GM23248 (cell line): ENCODE data around the gene CLSTN2. TPM values are rescaled to one million over a fixed set of nuclear protein-coding genes. Genes with fewer than 3 reads are reported as not detected.

ENCODE experiments used
- DNase-seq: peaks from one replicate; pipeline ENCODE4 v3.0.0-alpha.2; 2015
- H2AFZ ChIP-seq: fragments of 200-600 bp; sonication (generic); 2 replicates; pipeline ENCODE4 v1.6.1; 2016; ENCODE audit warnings: antibody characterized with exemption
- H3F3A ChIP-seq: fragments of 200-600 bp; sonication (generic); 2 replicates; pipeline ENCODE4 v1.6.1; 2016; ENCODE audit warnings: mild to moderate bottlenecking, antibody characterized with exemption, mixed run types; ENCODE audit not compliant: insufficient read depth
- H3K27ac ChIP-seq: fragments of 200-600 bp; sonication (generic); 2 replicates; pipeline ENCODE4 v1.5.1; 2016; ENCODE audit warnings: mild to moderate bottlenecking
- H3K27me3 ChIP-seq: fragments of 200-600 bp; sonication (generic); replicated peaks from 2 replicates; pipeline ENCODE4 v1.6.1; 2016; ENCODE audit warnings: mild to moderate bottlenecking; ENCODE audit not compliant: insufficient read depth
- H3K36me3 ChIP-seq: fragments of 200-600 bp; sonication (generic); 2 replicates; pipeline ENCODE4 v1.6.1; 2016; ENCODE audit warnings: low read depth, mild to moderate bottlenecking
- H3K4me1 ChIP-seq: fragments of 200-600 bp; sonication (generic); 2 replicates; pipeline ENCODE4 v1.6.1; 2016; ENCODE audit warnings: mild to moderate bottlenecking; ENCODE audit not compliant: insufficient read depth
- H3K4me2 ChIP-seq: fragments of 200-600 bp; sonication (generic); one replicate; pipeline ENCODE4 v1.6.1; 2016; ENCODE audit warnings: mild to moderate bottlenecking; ENCODE audit not compliant: unreplicated experiment
- H3K4me3 ChIP-seq: fragments of 200-600 bp; sonication (generic); 2 replicates; pipeline ENCODE4 v1.5.1; 2016; ENCODE audit warnings: mild to moderate bottlenecking
- H3K79me2 ChIP-seq: fragments of 200-600 bp; sonication (generic); 2 replicates; pipeline ENCODE4 v1.6.1; 2016; ENCODE audit warnings: mild to moderate bottlenecking; ENCODE audit not compliant: insufficient read depth
- H3K9ac ChIP-seq: fragments of 200-600 bp; sonication (generic); 2 replicates; pipeline ENCODE4 v1.6.1; 2016; ENCODE audit warnings: mild to moderate bottlenecking
- H3K9me2 ChIP-seq: fragments of 200-600 bp; sonication (generic); 2 replicates; pipeline ENCODE4 v1.6.1; 2016; ENCODE audit warnings: mixed run types, mild to moderate bottlenecking, moderate library complexity; ENCODE audit not compliant: insufficient read depth
- H3K9me3 ChIP-seq: fragments of 200-600 bp; sonication (generic); one replicate; pipeline ENCODE4 v1.6.1; 2017; ENCODE audit warnings: low read depth
- H4K20me1 ChIP-seq: fragments of 200-600 bp; sonication (generic); 2 replicates; pipeline ENCODE4 v1.6.0; 2016; ENCODE audit not compliant: insufficient read depth
- EZH2 ChIP-seq: fragments of 200-600 bp; sonication (generic); IDR thresholded peaks from 2 replicates; pipeline ENCODE4 v1.6.1; 2018; ENCODE audit warnings: antibody characterized with exemption, mild to moderate bottlenecking; ENCODE audit not compliant: insufficient read depth, poor library complexity, severe bottlenecking
- EZH2phosphoT487 ChIP-seq: fragments of 200-600 bp; sonication (generic); IDR thresholded peaks from 2 replicates; pipeline ENCODE4 v1.6.1; 2018; ENCODE audit warnings: antibody characterized with exemption, moderate library complexity, mild to moderate bottlenecking, low read depth; ENCODE audit not compliant: insufficient read depth
- WGBS, 2 experiments: methylation state at CpG; one replicate each; pipeline ENCODE4 v1.1.6; 2015 to 2017; ENCODE audit warnings: low lambda C conversion rate in 2 of 2, low coverage in 1 of 2; ENCODE audit errors: missing lambda C conversion rate in 2 of 2; 5-methylcytosine and 5-hydroxymethylcytosine counted together
- in situ Hi-C: fragments of 300-500 bp; cut with MboI; formaldehyde crosslinking; loops from 2 replicates; pipeline ENCODE4 v1.15.0; 2020
- polyA plus RNA-seq: library from polyadenylated mRNA; unstranded; fragments of >200 nt; fragmentation: Nextera tagmentation; extraction: Ambion mirVana; gene quantifications from 2 replicates; pipeline ENCODE4 v1.2.1, GENCODE V29; 2016
- total RNA-seq: library from RNA; depleted of rRNA; stranded (reverse); fragments of >200 nt; shearing (Covaris generic); gene quantifications from 2 replicates; pipeline ENCODE4 v1.2.3, GENCODE V29; 2014

The CLSTN2 gene
- total and polyA plus RNA-seq, 2 experiments from 2014 or later, result not detected

DNA sequence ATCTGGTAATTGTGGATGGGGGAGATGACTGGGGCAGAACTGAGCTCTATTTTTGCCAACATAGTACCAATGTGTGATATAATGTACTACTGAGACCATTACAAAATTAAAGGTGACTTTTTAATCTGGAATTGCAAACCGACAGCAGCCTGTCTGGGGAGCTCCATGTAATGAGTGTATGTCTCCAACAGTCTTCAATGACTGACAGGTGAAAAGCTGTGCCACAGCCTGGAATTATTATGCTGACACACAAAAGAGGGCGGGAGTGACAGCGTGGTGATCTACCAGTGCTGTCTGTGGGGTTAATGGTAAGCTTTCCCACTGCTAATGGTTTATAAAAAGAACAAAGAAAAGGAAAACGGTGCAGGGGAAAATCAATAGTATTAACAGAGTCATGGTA lies 143.4 kb downstream of the CLSTN2 start:
- DNase-seq, result no peak
- Histone ChIP-seq H3K27me3 (no peaks in the 10 kb centered on the region), H3K27ac (no peak overlapping the region), H3F3A (no peaks in the 10 kb centered on the region), H3K9me3 (no peaks in the 10 kb centered on the region), H3K36me3 (no peaks in the 10 kb centered on the region), H3K4me2 (no peak overlapping the region), H3K9me2 (no peaks in the 10 kb centered on the region), H2AFZ (no peak overlapping the region), H3K4me3 (no peak overlapping the region), H3K79me2 (no peaks in the 10 kb centered on the region), H3K4me1 (no peaks in the 10 kb centered on the region), H4K20me1 (no peaks in the 10 kb centered on the region), H3K9ac (no peak overlapping the region)
- WGBS, 2 experiments, result 21 to 26% methylated on average over 4 of the region's 4 CpGs
- in situ Hi-C loops, result no loop called here
- TF ChIP-seq EZH2 (no peak), EZH2phosphoT487 (no peak)

DNA sequence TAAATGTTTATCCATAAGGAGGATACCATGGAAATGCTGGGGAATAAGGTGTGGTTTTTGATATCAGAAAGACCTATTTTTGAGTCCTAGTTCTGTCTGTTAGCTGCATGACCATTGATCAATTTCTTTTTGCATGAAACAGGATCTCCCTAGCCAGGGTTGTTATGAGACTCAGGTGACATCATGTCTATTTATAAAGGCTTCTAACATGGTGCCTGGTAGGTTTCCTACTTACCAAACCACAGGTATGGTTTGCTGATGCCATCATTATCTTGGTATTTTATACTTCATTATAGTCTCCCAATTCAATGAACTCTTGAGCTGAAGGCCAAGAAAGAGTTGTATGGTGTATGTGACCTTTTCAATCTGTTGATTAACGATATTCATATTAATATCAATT lies 144.0 kb downstream of the CLSTN2 start:
- H3K4me2 ChIP-seq, result no peak overlapping the region
- in situ Hi-C loops, result no loop called here
- DNase-seq, result no peak
- 16 to 19% methylated on average over 1 of the region's 1 CpG for WGBS, 2 experiments
- TF ChIP-seq EZH2phosphoT487, result no peak
- no peak for TF ChIP-seq EZH2
- H3K9me3 ChIP-seq, result no peaks in the 10 kb centered on the region
- no peaks in the 10 kb centered on the region for H3F3A ChIP-seq
- H4K20me1 ChIP-seq, result no peaks in the 10 kb centered on the region
- no peaks in the 10 kb centered on the region for H3K36me3 ChIP-seq
- H3K27me3 ChIP-seq, result no peaks in the 10 kb centered on the region
- H2AFZ ChIP-seq, result no peak overlapping the region
- no peaks in the 10 kb centered on the region for H3K9me2 ChIP-seq
- no peak overlapping the region for H3K4me3 ChIP-seq
- H3K4me1 ChIP-seq, result no peaks in the 10 kb centered on the region
- H3K79me2 ChIP-seq, result no peaks in the 10 kb centered on the region
- H3K27ac ChIP-seq, result no peak overlapping the region
- no peak overlapping the region for H3K9ac ChIP-seq

DNA sequence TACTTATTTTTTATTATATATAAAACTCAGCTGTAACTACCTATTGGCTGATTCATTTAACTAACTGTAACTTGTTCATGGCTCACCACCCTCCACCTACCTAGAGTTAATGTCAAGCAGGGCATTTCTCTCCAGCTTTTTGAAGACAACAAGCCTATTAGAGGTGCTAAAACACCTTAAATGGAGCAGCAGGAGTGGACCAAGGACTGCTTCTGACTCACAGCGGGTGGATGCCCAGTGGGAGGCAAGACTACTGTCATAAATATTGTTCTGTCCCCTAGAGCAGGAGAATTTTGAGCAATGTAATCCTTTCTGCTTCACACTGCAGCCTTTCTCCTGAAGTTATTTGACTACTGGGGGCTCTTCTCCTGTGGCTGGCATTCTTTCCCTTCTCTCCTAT lies 146.9 kb downstream of the CLSTN2 start:
- in situ Hi-C loops, result no loop called here
- 16 to 31% methylated on average over 1 of the region's 1 CpG for WGBS, 2 experiments
- no peak for TF ChIP-seq EZH2
- TF ChIP-seq EZH2phosphoT487, result no peak

DNA sequence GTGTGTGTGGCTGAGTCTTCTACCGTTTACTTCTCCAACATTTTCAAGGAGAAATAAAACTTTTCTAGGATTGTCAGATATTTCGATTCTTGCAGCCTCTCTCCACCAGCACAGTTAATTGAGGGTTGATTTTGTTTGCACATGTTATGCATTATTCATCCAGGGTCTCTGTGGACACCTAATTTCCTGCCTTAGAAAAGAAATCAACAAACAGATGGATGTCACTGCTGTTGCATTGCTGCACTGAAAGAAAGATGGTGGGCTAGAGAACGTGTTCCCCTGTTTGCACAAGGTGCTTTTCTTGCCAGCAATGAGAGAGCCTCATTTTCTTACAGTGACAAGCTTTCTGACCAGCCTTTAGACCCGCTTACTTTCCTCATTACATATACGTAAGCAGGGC lies 150.0 kb downstream of the CLSTN2 start:
- no peaks in the 10 kb centered on the region for H3K9me3 ChIP-seq
- no peak overlapping the region for H2AFZ ChIP-seq
- no peaks in the 10 kb centered on the region for H3F3A ChIP-seq
- 21 to 25% methylated on average over 5 of the region's 5 CpGs for WGBS, 2 experiments
- no peak overlapping the region for H3K27ac ChIP-seq
- TF ChIP-seq EZH2phosphoT487 (no peak), EZH2 (no peak)
- DNase-seq, result no peak
- no peaks in the 10 kb centered on the region for H3K4me1 ChIP-seq
- H3K27me3 ChIP-seq, result no peaks in the 10 kb centered on the region
- no peaks in the 10 kb centered on the region for H3K36me3 ChIP-seq
- no peaks in the 10 kb centered on the region for H3K79me2 ChIP-seq
- no peak overlapping the region for H3K9ac ChIP-seq
- no peak overlapping the region for H3K4me2 ChIP-seq
- no peaks in the 10 kb centered on the region for H3K9me2 ChIP-seq
- H4K20me1 ChIP-seq, result no peaks in the 10 kb centered on the region
- H3K4me3 ChIP-seq, result no peak overlapping the region
- in situ Hi-C loops, result no loop called here

More for the DNA sequence above, 146.9 kb downstream of the CLSTN2 start:
- no peaks in the 10 kb centered on the region for H3K4me1 ChIP-seq
- H3K4me2 ChIP-seq, result no peak overlapping the region
- no peaks in the 10 kb centered on the region for H3K36me3 ChIP-seq
- H2AFZ ChIP-seq, result no peak overlapping the region
- no peaks in the 10 kb centered on the region for H3K9me2 ChIP-seq
- no peaks in the 10 kb centered on the region for H3K79me2 ChIP-seq
- no peak for DNase-seq
- H3K9ac ChIP-seq, result no peak overlapping the region
- H4K20me1 ChIP-seq, result no peaks in the 10 kb centered on the region
- H3K27ac ChIP-seq, result no peak overlapping the region
- no peaks in the 10 kb centered on the region for H3K9me3 ChIP-seq
- no peaks in the 10 kb centered on the region for H3K27me3 ChIP-seq
- H3K4me3 ChIP-seq, result no peak overlapping the region
- H3F3A ChIP-seq, result no peaks in the 10 kb centered on the region

DNA sequence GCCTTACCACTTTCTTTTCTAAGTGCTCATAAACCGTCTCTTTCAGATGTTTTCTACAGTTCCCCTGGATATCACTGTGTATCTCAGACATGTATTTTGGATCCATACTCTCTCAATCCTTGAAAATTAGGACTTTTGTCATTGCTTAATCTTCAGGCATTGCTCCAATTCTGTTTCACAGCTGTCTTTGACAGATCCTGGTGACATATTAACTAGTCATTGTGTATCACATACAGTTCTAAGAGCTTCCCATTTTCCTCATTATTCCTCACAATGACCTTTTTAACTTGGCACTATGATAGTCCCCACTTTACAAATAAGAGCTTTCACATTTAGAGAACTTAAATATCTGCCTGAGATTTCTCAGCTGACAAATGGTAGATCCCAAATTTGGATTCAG lies 151.7 kb downstream of the CLSTN2 start:
- no peak for TF ChIP-seq EZH2phosphoT487
- no peak for TF ChIP-seq EZH2
- no peak overlapping the region for H2AFZ ChIP-seq
- no peak overlapping the region for H3K4me3 ChIP-seq
- H3K27ac ChIP-seq, result no peak overlapping the region
- no peaks in the 10 kb centered on the region for H3K79me2 ChIP-seq
- H3K9me2 ChIP-seq, result no peaks in the 10 kb centered on the region
- no peaks in the 10 kb centered on the region for H3F3A ChIP-seq
- H3K9ac ChIP-seq, result no peak overlapping the region
- H3K4me2 ChIP-seq, result no peak overlapping the region
- no peaks in the 10 kb centered on the region for H4K20me1 ChIP-seq
- 0 to 4% methylated on average over 1 of the region's 1 CpG for WGBS, 2 experiments
- in situ Hi-C loops, result no loop called here
- H3K4me1 ChIP-seq, result no peaks in the 10 kb centered on the region
- no peaks in the 10 kb centered on the region for H3K36me3 ChIP-seq
- no peaks in the 10 kb centered on the region for H3K27me3 ChIP-seq
- H3K9me3 ChIP-seq, result no peaks in the 10 kb centered on the region
- DNase-seq, result no peak
